ENCODE data around the gene MVB12A. TPM values are rescaled to one million over a fixed set of nuclear protein-coding genes. Genes with fewer than 3 reads are reported as not detected.
A peak's percentile ranks its signal among the peaks of the same experiment; 100 is the strongest.

The MVB12A gene
- total RNA-seq, 6 experiments from 2014 or later: 45.2 to 49.2 (median 47.2) TPM

DNA sequence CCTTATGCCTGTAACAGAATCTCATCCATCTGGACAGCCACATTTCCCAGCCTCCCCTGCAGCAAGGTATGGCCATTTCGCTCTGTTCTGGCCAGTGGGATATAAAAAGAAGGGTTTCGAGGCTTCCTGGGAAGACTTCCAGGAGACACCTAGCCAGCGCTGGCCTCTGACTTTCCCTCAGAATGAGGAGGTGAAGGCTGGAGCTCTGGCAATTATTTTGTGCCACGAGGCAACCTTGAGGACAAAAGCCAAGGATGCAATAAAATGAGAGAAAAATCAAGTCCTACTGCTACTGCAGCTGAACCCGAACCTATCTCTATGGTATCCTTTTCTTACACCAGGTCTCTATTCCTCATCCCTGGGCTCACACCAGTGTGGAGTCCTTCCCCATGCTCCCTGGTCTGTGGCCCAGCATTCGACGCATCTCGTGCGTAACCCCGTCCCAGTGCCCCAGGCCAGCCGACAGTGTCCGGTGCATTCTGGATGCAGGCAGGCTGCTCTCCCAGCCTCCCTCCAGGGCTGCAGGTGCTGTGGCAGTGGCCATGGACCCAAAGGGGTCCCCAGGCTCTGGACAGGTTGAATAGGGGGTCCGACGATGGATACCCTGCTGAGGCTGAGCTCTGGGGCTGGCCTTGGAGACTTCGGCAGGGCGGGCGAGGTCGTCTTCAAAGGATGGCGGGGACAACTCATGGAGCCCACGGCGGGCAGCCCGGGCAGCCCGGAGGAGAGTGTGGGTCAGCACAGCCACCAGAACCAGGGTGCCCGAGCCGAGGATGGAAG is 16.4 kb downstream of the MVB12A start:
- no peaks in the 10 kb centered on the region; the same call in none of the 2 replicates for H3K27me3 Mint-ChIP-seq (ENCODE audit: insufficient read depth)
- no peak for DNase-seq
- no peak overlapping the region for H3K27ac Mint-ChIP-seq
- TF ChIP-seq, protein P1, sequence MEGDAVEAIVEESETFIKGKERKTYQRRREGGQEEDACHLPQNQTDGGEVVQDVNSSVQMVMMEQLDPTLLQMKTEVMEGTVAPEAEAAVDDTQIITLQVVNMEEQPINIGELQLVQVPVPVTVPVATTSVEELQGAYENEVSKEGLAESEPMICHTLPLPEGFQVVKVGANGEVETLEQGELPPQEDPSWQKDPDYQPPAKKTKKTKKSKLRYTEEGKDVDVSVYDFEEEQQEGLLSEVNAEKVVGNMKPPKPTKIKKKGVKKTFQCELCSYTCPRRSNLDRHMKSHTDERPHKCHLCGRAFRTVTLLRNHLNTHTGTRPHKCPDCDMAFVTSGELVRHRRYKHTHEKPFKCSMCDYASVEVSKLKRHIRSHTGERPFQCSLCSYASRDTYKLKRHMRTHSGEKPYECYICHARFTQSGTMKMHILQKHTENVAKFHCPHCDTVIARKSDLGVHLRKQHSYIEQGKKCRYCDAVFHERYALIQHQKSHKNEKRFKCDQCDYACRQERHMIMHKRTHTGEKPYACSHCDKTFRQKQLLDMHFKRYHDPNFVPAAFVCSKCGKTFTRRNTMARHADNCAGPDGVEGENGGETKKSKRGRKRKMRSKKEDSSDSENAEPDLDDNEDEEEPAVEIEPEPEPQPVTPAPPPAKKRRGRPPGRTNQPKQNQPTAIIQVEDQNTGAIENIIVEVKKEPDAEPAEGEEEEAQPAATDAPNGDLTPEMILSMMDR (IDR thresholded peaks at IDR 0.05): no peak
- peaks cover 2% of the 10 kb centered on the region for H3K9me3 Mint-ChIP-seq
- peaks cover 1% of the 10 kb centered on the region for H3K4me1 Mint-ChIP-seq (ENCODE audit: low read depth)
- no peak overlapping the region for H3K4me3 Mint-ChIP-seq
- H3K36me3 Mint-ChIP-seq (ENCODE audit: low read depth): no peaks in the 10 kb centered on the region

DNA sequence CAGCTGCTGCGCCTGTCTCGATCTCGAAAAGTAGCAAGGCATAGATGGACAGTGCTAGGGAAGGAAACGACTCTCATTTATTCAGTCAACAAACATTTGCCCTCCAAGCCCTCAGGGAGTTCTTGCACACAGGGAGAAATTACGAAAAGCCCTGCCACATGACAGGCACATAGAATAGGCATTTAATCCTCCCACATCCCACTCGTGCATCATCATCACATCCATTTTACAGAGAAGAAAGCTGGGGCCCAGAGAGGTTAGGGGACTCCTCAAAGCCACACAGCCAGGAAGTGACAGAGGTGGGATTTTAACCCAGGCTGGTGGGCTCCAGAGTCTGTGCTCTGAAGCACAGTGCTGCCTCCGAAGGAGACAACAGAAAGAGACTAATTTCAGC is 17.0 kb downstream of the MVB12A start:
- peaks cover 6% of the 10 kb centered on the region for H3K9me3 Mint-ChIP-seq
- no peak overlapping the region for H3K4me3 Mint-ChIP-seq
- H3K4me1 Mint-ChIP-seq (ENCODE audit: low read depth): peaks cover 7% of the 10 kb centered on the region
- no peak for DNase-seq
- no peaks in the 10 kb centered on the region for H3K36me3 Mint-ChIP-seq (ENCODE audit: low read depth)
- no peak overlapping the region for H3K27ac Mint-ChIP-seq
- TF ChIP-seq, protein P1 (IDR thresholded peaks at IDR 0.05): no peak
- H3K27me3 Mint-ChIP-seq (ENCODE audit: insufficient read depth): no peaks in the 10 kb centered on the region; the same call in none of the 2 replicates

DNA sequence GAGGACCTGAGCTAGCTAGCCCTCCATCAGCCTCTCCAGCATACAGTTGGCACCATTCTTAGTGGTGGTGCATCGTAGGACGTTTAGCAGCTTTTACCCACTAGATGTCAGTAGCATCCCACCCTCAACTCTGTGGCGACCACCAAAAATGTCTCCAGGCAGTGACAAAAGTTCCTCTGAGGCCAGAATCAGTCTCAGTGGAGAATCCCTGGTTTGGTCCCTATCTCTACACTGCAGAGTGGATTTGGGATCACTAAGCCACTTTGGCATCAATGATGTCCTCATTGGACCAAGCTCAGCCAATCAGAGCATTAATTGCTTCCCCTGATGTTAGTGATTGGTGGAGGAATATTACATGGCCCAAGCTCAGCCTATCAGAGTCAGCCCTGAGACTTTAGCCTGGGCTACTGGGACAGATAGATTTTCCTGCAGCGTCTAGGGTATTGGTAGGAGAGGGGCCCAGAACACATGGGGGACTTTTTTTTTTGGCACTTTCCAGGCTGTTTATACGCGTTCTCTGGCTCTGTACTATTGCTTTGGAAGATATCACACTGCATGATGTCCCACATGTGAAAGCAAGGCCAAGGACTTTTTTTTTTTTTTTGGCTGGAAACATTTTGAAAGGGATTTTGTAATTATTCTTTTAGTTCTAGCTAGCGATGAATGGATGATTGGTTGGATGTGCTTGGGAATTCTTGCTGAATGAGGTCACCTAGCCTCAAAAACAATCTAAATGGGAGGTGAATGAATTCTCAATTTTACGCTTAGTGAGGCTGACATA is 21.6 kb downstream of the MVB12A start:
- Mint-ChIP-seq H3K27ac (no peak overlapping the region), H3K36me3 (ENCODE audit: low read depth) (no peaks in the 10 kb centered on the region), H3K27me3 (ENCODE audit: insufficient read depth) (no peaks in the 10 kb centered on the region; the same call in none of the 2 replicates), H3K9me3 (peaks cover 6% of the 10 kb centered on the region), H3K4me1 (ENCODE audit: low read depth) (peaks cover 9% of the 10 kb centered on the region), H3K4me3 (no peak overlapping the region)
- TF ChIP-seq, protein P1 (IDR thresholded peaks at IDR 0.05): peak; percentile 67
- DNase-seq: peak; percentile 9

DNA sequence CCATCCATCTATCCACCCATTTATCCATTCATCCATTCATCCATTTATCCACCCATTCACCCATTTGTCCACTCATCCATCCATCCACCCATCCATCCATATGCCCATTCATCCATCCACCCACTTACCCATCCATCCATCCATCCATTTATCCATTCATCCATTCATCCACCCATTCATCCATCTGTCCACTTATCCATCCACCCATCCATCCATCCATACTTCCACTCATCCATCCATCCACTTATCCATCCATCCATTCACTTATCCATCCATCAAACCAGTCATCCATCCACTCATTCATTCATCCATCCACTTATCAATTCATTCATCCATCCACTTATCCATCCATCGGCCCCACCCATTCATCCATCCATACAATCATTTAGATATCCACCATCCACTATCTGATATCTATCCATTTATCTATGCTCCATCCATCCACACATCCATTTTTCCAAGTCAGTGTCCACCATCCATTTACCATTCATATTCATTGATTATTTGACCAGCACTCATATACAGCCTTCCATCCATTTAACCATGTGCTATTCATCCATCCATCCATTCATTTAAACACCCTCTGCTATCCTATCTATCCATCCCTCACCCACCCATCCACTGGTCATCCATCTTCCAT is 25.8 kb downstream of the MVB12A start:
- no peak for DNase-seq
- H3K4me3 Mint-ChIP-seq: no peak overlapping the region
- H3K27ac Mint-ChIP-seq: no peak overlapping the region
- H3K27me3 Mint-ChIP-seq (ENCODE audit: insufficient read depth): peaks cover 11% of the 10 kb centered on the region
- H3K4me1 Mint-ChIP-seq (ENCODE audit: low read depth): peaks cover 9% of the 10 kb centered on the region
- peaks cover 6% of the 10 kb centered on the region for H3K9me3 Mint-ChIP-seq
- H3K36me3 Mint-ChIP-seq (ENCODE audit: low read depth): no peaks in the 10 kb centered on the region
- TF ChIP-seq, protein P1 (IDR thresholded peaks at IDR 0.05): no peak

DNA sequence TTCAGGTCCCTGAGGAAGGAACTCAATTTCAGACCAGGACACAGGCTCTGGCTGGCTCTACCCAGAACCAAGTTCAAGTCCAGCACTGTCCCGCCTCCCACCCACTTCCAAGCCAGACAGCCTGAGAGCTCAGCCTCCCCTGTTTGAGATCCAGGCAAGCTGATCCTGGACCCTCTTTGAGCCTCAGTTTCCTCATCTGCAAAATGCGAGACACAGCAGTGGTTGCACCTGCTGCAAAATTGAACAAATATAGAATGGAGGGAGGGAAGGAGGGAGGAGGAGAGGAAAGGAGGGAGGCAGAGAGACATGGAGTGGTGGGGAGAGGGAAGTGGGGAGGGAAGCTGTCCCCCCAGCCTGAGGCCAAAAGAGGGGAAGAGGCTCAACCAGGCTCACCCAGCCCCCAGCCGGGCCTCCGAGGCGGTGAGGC is 27.9 kb downstream of the MVB12A start:
- Mint-ChIP-seq H3K4me3 (no peak overlapping the region), H3K36me3 (ENCODE audit: low read depth) (no peaks in the 10 kb centered on the region), H3K27me3 (ENCODE audit: insufficient read depth) (peaks cover 15% of the 10 kb centered on the region), H3K27ac (no peak overlapping the region), H3K4me1 (ENCODE audit: low read depth) (no peaks in the 10 kb centered on the region), H3K9me3 (no peaks in the 10 kb centered on the region)
- TF ChIP-seq, protein P1 (IDR thresholded peaks at IDR 0.05): no peak
- DNase-seq: no peak

All from HFFc6 (cell line).